GM12878 (cell line): ENCODE data around the gene AHCY. TPM values are rescaled to one million over a fixed set of nuclear protein-coding genes. Genes with fewer than 3 reads are reported as not detected.

Experiments
- ATAC-seq: fragments of 200-7000 bp; cut with Tn5 transposase; 3 replicates; pipeline ENCODE4 v1.9.1; 2020; ENCODE audit warnings: mild to moderate bottlenecking, moderate library complexity
- BruUV-seq: library from RNA; stranded (reverse); fragments of 400-500 nt; replicated peaks from 2 replicates; lab custom pipeline; 2021; lab: Mats Ljungman, UMichigan
- CTCF ChIA-PET: fragments of 300-600 bp; sonication (Branson Sonifier 250); formaldehyde crosslinking; extraction: SDS; loops from one replicate; lab custom pipeline; 2021; ENCODE audit warnings: inconsistent platforms; lab: Yijun Ruan, JAX
- POLR2A ChIA-PET: fragments of 350-600 bp; formaldehyde crosslinking; extraction: SDS; loops from one replicate; lab custom pipeline; 2021; ENCODE audit warnings: inconsistent platforms; lab: Charles Lee
- RAD21 ChIA-PET: fragments of 300-600 bp; sonication (Branson Sonifier 250); formaldehyde crosslinking; loops from one replicate; lab custom pipeline; 2023; ENCODE audit warnings: antibody characterized with exemption; ENCODE audit not compliant: unreplicated experiment; lab: Charles Lee
- SMC1A ChIA-PET: fragments of 300-600 bp; sonication (Branson Sonifier 250); formaldehyde crosslinking; loops from one replicate; lab custom pipeline; 2023; ENCODE audit not compliant: unreplicated experiment, uncharacterized antibody; lab: Charles Lee
- DNase-seq: peaks from one replicate; pipeline ENCODE4 v3.0.0-alpha.2; 2011; ENCODE audit warnings: low read depth, low spot score
- FAIRE-seq: peaks from 3 replicates; lab custom pipeline; 2011; peaks lifted over from hg19 to GRCh38; lab: Jason Lieb, UNC
- H2AFZ ChIP-seq: 2 replicates; pipeline ENCODE4 v1.6.0; 2011; ENCODE audit warnings: low read depth, low read length, control low read depth; ENCODE audit not compliant: control insufficient read depth
- H3K27ac ChIP-seq: 2 replicates; pipeline ENCODE4 v1.5.1; 2011; ENCODE audit warnings: control low read depth; ENCODE audit not compliant: control insufficient read depth, insufficient read depth
- H3K27me3 ChIP-seq, 2 experiments: replicated peaks in 1 of 2; 2 replicates each; pipeline versions ENCODE4 v1.6.0 to v1.6.1; 2011; ENCODE audit warnings: low read length in 1 of 2; ENCODE audit not compliant: control insufficient read depth in 2 of 2, insufficient read depth in 2 of 2
- H3K36me3 ChIP-seq, 2 experiments: 2 replicates each; pipeline ENCODE4 v1.5.1; 2011; ENCODE audit warnings: low read length in 1 of 2; ENCODE audit not compliant: control insufficient read depth in 2 of 2, insufficient read depth in 2 of 2
- H3K4me1 ChIP-seq: 2 replicates; pipeline ENCODE4 v1.6.1; 2011; ENCODE audit warnings: mild to moderate bottlenecking, low read length, moderate library complexity, mixed read lengths; ENCODE audit not compliant: control insufficient read depth, insufficient read depth
- H3K4me2 ChIP-seq: 2 replicates; pipeline ENCODE4 v1.6.0; 2011; ENCODE audit warnings: control low read depth; ENCODE audit not compliant: control insufficient read depth, insufficient read depth
- H3K4me3 ChIP-seq: fragments of 200-600 bp; sonication (generic); 2 replicates; pipeline ENCODE4 v1.5.1; 2016
- H3K79me2 ChIP-seq: 2 replicates; pipeline ENCODE4 v1.6.0; 2011; ENCODE audit warnings: low read length; ENCODE audit not compliant: control insufficient read depth, insufficient read depth
- H3K9ac ChIP-seq: 2 replicates; pipeline ENCODE4 v1.8.0; 2011; ENCODE audit warnings: low read length, control low read depth, mixed read lengths; ENCODE audit not compliant: control insufficient read depth, insufficient read depth
- H3K9me3 ChIP-seq: replicated peaks from 3 replicates; pipeline ENCODE4 v1.5.1; 2011; ENCODE audit warnings: mild to moderate bottlenecking, low read length; ENCODE audit not compliant: control insufficient read depth, insufficient read depth
- H4K20me1 ChIP-seq: 2 replicates; pipeline ENCODE4 v1.6.0; 2011; ENCODE audit not compliant: control insufficient read depth, insufficient read depth
- ASH2L ChIP-seq: fragments of 300-600, 200-600 bp; sonication (generic); IDR thresholded peaks from 2 replicates; pipeline ENCODE4 v1.6.1; 2017; ENCODE audit warnings: low read depth, mild to moderate bottlenecking, borderline replicate concordance
- CBFB ChIP-seq: IDR thresholded peaks from 2 replicates; pipeline ENCODE4 v1.6.1; 2016; ENCODE audit warnings: antibody characterized with exemption, low read depth
- E2F4 ChIP-seq: IDR thresholded peaks from 2 replicates; pipeline ENCODE4 v1.6.1; 2012; ENCODE audit warnings: low read depth, low read length, improper control_type of control experiment
- EGR1 ChIP-seq, 2 experiments: IDR thresholded peaks; 1 replicate in 1 of 2; 2 replicates in 1 of 2; pipeline ENCODE4 v1.6.1; 2011 to 2012; ENCODE audit warnings: low read depth in 2 of 2, low read length in 2 of 2, borderline replicate concordance in 1 of 2, mild to moderate bottlenecking in 1 of 2, moderate library complexity in 1 of 2
- EP300 ChIP-seq, 2 experiments: fragments of 150-350 bp in 1 of 2; IDR thresholded peaks; 2 replicates each; pipeline ENCODE4 v1.6.1; 2011 to 2012; ENCODE audit warnings: low read depth in 2 of 2, low read length in 2 of 2, borderline replicate concordance in 1 of 2, improper control_type of control experiment in 1 of 2, inconsistent platforms in 1 of 2; ENCODE audit not compliant: control insufficient read depth in 1 of 2
- IKZF1 ChIP-seq: fragments of 450-650 bp; conservative IDR thresholded peaks from 2 replicates; pipeline ENCODE4 v1.6.1; 2017; ENCODE audit warnings: antibody characterized with exemption, mild to moderate bottlenecking
- IKZF2 ChIP-seq, 2 experiments: fragments of 450-650 bp; IDR thresholded peaks; 2 replicates each; pipeline ENCODE4 v1.6.1; 2017; ENCODE audit warnings: mild to moderate bottlenecking in 2 of 2, moderate library complexity in 2 of 2
- LARP7 ChIP-seq: fragments of 450-650 bp; IDR thresholded peaks from 2 replicates; pipeline ENCODE4 v1.6.1; 2017; ENCODE audit warnings: mild to moderate bottlenecking
- PBX3 ChIP-seq: IDR thresholded peaks from 2 replicates; pipeline ENCODE4 v1.6.1; 2011; ENCODE audit warnings: mild to moderate bottlenecking, low read depth, low read length, moderate library complexity; ENCODE audit not compliant: insufficient replicate concordance
- PKNOX1 ChIP-seq: fragments of 450-650 bp; IDR thresholded peaks from 2 replicates; pipeline ENCODE4 v1.6.1; 2016; ENCODE audit warnings: mild to moderate bottlenecking
- PML ChIP-seq: IDR thresholded peaks from 2 replicates; pipeline ENCODE4 v1.6.1; 2012; ENCODE audit warnings: low read length, inconsistent platforms
- RCOR1 ChIP-seq: conservative IDR thresholded peaks from 2 replicates; pipeline ENCODE4 v1.6.1; 2012; ENCODE audit warnings: low read depth, low read length, improper control_type of control experiment
- RELB ChIP-seq: fragments of 450-650 bp; IDR thresholded peaks from 2 replicates; pipeline ENCODE4 v1.6.1; 2017; ENCODE audit warnings: low read depth, mild to moderate bottlenecking, moderate library complexity
- SPI1 ChIP-seq: IDR thresholded peaks from 2 replicates; pipeline ENCODE4 v1.6.1; 2011; ENCODE audit warnings: low read depth, mild to moderate bottlenecking, low read length, moderate library complexity, borderline replicate concordance; ENCODE audit not compliant: insufficient read depth
- YY1 ChIP-seq: IDR thresholded peaks from 2 replicates; pipeline ENCODE4 v1.6.1; 2011; ENCODE audit warnings: low read depth, mild to moderate bottlenecking, low read length
- ZBTB4 ChIP-seq: fragments of 450-650 bp; formaldehyde crosslinking; IDR thresholded peaks from 2 replicates; pipeline ENCODE4 v1.4.0; 2022; ENCODE audit warnings: mild to moderate bottlenecking, moderate library complexity
- ZSCAN29 ChIP-seq: fragments of 450-650 bp; IDR thresholded peaks from 2 replicates; pipeline ENCODE4 v1.6.1; 2017; ENCODE audit warnings: mild to moderate bottlenecking, moderate library complexity
- WGBS: methylation state at CpG from one replicate; pipeline ENCODE4 v1.1.6; 2016; ENCODE audit warnings: low lambda C conversion rate; ENCODE audit not compliant: insufficient replicate concordance, insufficient coverage; ENCODE audit errors: missing lambda C conversion rate; 5-methylcytosine and 5-hydroxymethylcytosine counted together
- in situ Hi-C: fragments of 300-500 bp; cut with MboI; formaldehyde crosslinking; loops from 9 replicates; pipeline ENCODE4 v1.14.3; 2018; ENCODE audit warnings: mixed read lengths
- intact Hi-C: fragments of 100-400 bp; cut with micrococcal nuclease; formaldehyde crosslinking; loops from one replicate; pipeline ENCODE4 v1.14.2; 2022; ENCODE audit not compliant: unreplicated experiment
- polyA plus RNA-seq, 11 experiments: library from polyadenylated mRNA; depleted of rRNA in 4 of 11; unstranded in 6 of 11; stranded (reverse) in 5 of 11; fragments of >200 nt; fragmentation: Nextera tagmentation in 4 of 11; fragmentation: Illumina TruSeq in 1 of 11; extraction: Ambion mirVana in 4 of 11; extraction: Trizol in 1 of 11; gene quantifications; 1 replicate in 1 of 11; 2 replicates in 10 of 11; pipeline versions ENCODE4 v1.2.1 to v1.2.3, GENCODE V29; 2011 to 2016; ENCODE audit warnings: inconsistent platforms in 2 of 11, missing spikeins in 2 of 11, low read depth in 1 of 11
- total RNA-seq, 4 experiments: library from RNA; depleted of rRNA in 3 of 4; stranded (reverse); fragments of >200 nt in 3 of 4; fragmentation: Illumina TruSeq in 1 of 4; extraction: Trizol in 1 of 4; gene quantifications; 2 replicates each; pipeline versions ENCODE4 v1.2.1 to v1.2.3, GENCODE V29; 2013 to 2021

AHCY gene
- total and polyA plus RNA-seq, 10 of the 15 experiments (the other 5 are each of a cell fraction or from before 2014, with no cell fraction given), result 84.9 to 223 (median 181) TPM

- H3K9me3 ChIP-seq, result no peaks in the 10 kb centered on the region
- H3K36me3 ChIP-seq, result no peaks in the 10 kb centered on the region
- ATAC-seq (no peak), FAIRE-seq (no peak), DNase-seq (no peak)
- H3K4me2 ChIP-seq, result no peak overlapping the region
- 25% methylated on average over 2 of the region's 2 CpGs for WGBS
- RAD21 ChIA-PET, result no interaction called here
- SMC1A ChIA-PET, result no interaction called here
- H4K20me1 ChIP-seq, result no peaks in the 10 kb centered on the region
- intact Hi-C loops, result no loop called here
- BruUV-seq, result no TSS peak
- H3K4me3 ChIP-seq, result no peak overlapping the region
- no peaks in the 10 kb centered on the region for H3K79me2 ChIP-seq
- no peak overlapping the region for H3K27ac ChIP-seq
- POLR2A ChIA-PET, result no interaction called here
- CTCF ChIA-PET, result no interaction called here
- in situ Hi-C loops, result no loop called here
- H3K4me1 ChIP-seq, result peaks cover 3% of the 10 kb centered on the region; the same call in 1 of the 2 replicates
- H3K9ac ChIP-seq, result no peak overlapping the region
- H3K27me3 ChIP-seq, result no peaks in the 10 kb centered on the region
- H2AFZ ChIP-seq, result no peak overlapping the region
- TF ChIP-seq EGR1 (IDR thresholded peaks at IDR 0.05; ENCODE audit: borderline replicate concordance in 1 of 2, low read depth in 2 of 2, low read length in 2 of 2), result no peak
- TF ChIP-seq LARP7, result no peak
- no peak for TF ChIP-seq PBX3
- no peak for TF ChIP-seq IKZF2 (IDR thresholded peaks at IDR 0.05)
- no peak for TF ChIP-seq PKNOX1
- no peak for TF ChIP-seq RCOR1
- TF ChIP-seq PML, result no peak
- no peak for TF ChIP-seq RELB
- TF ChIP-seq ASH2L, result no peak
- no peak for TF ChIP-seq IKZF1
- no peak for TF ChIP-seq EP300 (IDR thresholded peaks at IDR 0.05; ENCODE audit: borderline replicate concordance in 1 of 2, control insufficient read depth in 1 of 2, low read depth in 2 of 2, low read length in 2 of 2)
- TF ChIP-seq SPI1, result no peak
- TF ChIP-seq E2F4, result no peak
- no peak for TF ChIP-seq YY1
- TF ChIP-seq ZSCAN29, result no peak
- no peak for TF ChIP-seq ZBTB4 (CRISPR knock-in tag)
- TF ChIP-seq CBFB, result no peak
Observed at GRCh38 chr20:34251619-34252018, 51.5 kb downstream of the AHCY start.
